Thoracic aorta endothelial cell (primary cell): ENCODE measurements around the gene ZFP3. TPM values are rescaled to one million over a fixed set of nuclear protein-coding genes. Genes with fewer than 3 reads are reported as not detected.

Source experiments
- small RNA-seq: library from RNA; depleted of rRNA; stranded (forward); fragments of <200 nt; gene quantifications from one replicate; pipeline ENCODE3, GENCODE V24; 2012
- total RNA-seq: library from RNA; depleted of rRNA; stranded (reverse); fragments of >200 nt; gene quantifications from 2 replicates; pipeline ENCODE4 v1.2.3, GENCODE V29; 2012

ZFP3 gene
- total RNA-seq: 1.7 and 2.4 TPM in 2 replicates

DNA sequence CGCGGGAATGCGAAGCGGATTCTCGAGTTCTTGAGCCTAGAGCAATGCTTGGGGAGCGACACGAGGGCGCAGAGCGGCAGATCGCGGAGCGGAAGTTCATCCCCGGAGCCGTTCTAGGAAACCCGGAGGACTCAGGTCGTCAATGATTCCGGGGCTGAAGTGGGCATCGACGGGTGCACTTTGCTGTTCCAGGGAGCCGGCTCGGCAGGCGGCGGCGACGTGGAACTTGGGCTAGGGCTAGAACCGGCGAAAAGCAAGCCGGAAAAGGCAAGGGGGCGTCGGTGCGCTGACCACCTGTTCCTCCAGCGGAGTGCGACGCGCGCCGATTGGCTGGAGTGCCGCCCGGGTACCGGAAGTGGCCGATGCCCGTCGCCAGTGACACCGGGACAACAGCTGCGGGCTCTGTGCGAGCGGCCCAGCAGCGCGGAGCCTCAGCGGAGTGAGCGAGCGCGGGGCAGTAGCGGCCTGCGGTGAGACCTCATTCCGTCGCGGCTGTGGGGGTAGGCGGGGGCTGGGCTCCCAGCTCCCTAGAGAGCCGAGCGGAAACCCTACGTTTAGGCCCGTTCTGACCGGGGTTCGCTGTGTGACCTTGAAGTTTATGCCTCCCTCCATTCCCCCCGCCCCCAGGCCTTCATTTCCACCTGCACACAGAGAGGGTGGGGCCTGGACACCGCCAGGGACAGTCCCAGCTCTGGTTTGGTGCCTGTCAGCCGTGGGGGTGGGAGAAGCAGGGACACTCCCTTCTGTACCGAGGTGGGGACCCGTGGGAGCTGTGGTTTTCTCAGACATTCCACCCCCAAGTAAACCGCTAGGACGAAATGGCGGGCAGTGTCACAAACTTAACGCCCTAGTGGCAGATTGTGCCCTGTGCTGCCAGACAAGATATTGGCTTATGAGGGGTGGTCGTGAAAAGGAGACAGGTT is at the start of gene ZFP3:
TSS of gene ZFP3 (plus strand) at position 362 of the 923 bp plus-strand sequence. CDS start 13,038 bp downstream, outside the sequence.

DNA sequence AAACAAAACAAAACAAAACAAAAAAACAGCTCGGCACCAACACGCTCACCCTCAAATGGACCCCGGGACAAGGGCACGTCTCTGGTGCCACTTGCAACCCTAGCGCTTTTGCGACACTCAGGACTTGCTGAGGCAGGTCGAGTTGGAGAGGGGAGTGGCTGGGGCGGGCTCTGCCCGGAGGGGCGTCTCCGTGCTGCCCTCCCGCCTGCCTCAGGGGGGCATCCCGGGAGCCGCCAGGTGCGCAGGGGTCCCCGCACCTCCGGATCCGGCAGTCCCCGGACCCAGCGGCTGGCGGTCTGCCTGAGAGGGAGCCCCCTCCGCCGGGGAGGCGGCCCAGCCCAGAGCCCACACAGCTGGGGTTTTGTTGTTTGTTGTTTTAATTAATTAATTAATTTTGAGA is 43.0 kb upstream of the ZFP3 start, which contains the start of gene SLC52A1:
TSS of gene SLC52A1 (minus strand) at position 112 of the 400 bp plus-strand sequence. CDS start 820 bp downstream, outside the sequence.

GRCh38 chr17:5111402-5112204 is 33.3 kb downstream of the ZFP3 start, which contains the start of gene ZNF232:
Gene ZNF232, minus strand, starts transcription at chr17:5111878. Its CDS starts 56 bp downstream, at chr17:5111822.

DNA sequence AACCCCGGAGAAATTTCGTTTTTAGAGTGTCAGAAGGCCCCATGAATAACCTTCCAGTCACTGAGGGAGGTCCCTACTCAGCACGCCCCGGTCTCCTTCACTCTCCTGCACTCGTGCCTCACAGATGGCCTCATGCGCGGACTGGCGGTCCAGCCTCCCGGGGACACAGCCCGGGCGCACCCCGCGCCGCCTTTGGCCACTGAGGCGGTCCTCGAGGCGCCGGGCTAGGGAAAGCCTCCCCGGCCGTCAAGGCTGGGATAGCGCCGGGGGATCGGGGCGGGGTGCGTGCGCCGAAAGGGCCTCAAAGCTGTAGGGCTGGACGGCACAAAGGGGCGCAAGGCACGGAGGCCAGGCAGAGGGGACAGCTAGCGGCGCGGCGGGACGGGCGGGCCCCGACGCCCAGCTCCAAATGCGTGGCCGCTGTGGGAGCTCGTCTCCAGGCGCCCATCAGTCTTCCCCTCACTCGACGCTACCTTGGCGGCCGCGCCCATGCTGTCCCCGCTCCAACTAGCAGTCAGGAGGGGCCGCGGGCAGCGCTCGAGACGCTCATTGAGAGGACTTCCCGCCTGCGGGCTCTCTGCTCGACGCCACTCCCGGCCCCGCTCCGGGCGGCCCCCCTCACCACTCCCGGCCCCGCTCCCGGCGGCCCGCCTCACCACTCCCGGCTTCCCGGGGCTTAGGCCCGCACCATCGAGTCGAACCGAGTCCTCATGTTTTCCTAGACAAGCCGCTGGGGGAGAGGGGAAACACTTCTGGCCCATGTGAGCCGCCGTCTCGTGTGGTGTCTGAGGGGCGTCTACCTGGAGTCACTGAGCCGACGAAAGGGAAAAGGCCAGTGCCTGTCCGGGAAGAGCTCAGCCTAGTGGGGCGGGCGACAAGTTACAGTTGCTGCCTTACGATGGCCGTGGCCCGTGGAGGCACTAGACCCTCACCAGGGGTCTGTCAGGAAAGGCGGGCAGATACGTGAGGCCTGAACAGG is 37.7 kb downstream of the ZFP3 start, which contains the start of gene USP6:
TSS of gene USP6 (plus strand) at position 360 of the 979 bp plus-strand sequence. CDS start 14,336 bp downstream, outside the sequence.

Small RNAs within 50 kb of the gene (small RNA-seq; reads per million reads assigned to genes)
- not detected for gene AC012146.4

Other genes starting within 250 kb of the ZFP3 start
- 41.5 and 49.9 TPM in 2 replicates for gene MINK1, start 245.1 kb upstream of the ZFP3 start, total RNA-seq
- 0.50 and 0.80 TPM in 2 replicates for gene C17orf107, start 178.9 kb upstream of the ZFP3 start, total RNA-seq
- 0.13 and 0.43 TPM in 2 replicates for gene CHRNE, start 175.4 kb upstream of the ZFP3 start, total RNA-seq
- gene GP1BA, start 146.2 kb upstream of the ZFP3 start, total RNA-seq: not detected in 2 replicates
- 43.7 and 45.5 TPM in 2 replicates for gene SLC25A11, start 138.4 kb upstream of the ZFP3 start, total RNA-seq
- gene RNF167, start 138.2 kb upstream of the ZFP3 start, total RNA-seq: 25.3 and 26.6 TPM in 2 replicates
- gene PFN1, start 129.9 kb upstream of the ZFP3 start, total RNA-seq: 587 and 743 TPM in 2 replicates
- gene ENO3, start 127.3 kb upstream of the ZFP3 start, total RNA-seq: 1.6 and 2.4 TPM in 2 replicates
- gene SPAG7, start 110.7 kb upstream of the ZFP3 start, total RNA-seq: 33.9 and 43.0 TPM in 2 replicates
- 14.4 and 18.5 TPM in 2 replicates for gene CAMTA2, start 90.8 kb upstream of the ZFP3 start, total RNA-seq
- gene INCA1, start 80.9 kb upstream of the ZFP3 start, total RNA-seq: 0.22 and 0.27 TPM in 2 replicates
- 86.4 and 132 TPM in 2 replicates for gene KIF1C, start 80.5 kb upstream of the ZFP3 start, total RNA-seq
- 0.07 TPM in 1 of 2 replicates, not detected in the other for gene SLC52A1, start 43.0 kb upstream of the ZFP3 start, total RNA-seq
- 6.7 and 7.7 TPM in 2 replicates for gene ZNF232, start 33.4 kb downstream of the ZFP3 start, total RNA-seq
- gene USP6, start 37.6 kb downstream of the ZFP3 start, total RNA-seq: under 0.01 TPM in 1 of 2 replicates, not detected in the other
- 5.2 and 6.7 TPM in 2 replicates for gene ZNF594, start 113.4 kb downstream of the ZFP3 start, total RNA-seq
- gene SCIMP, start 156.4 kb downstream of the ZFP3 start, total RNA-seq: not detected in 2 replicates
- 59.4 and 66.9 TPM in 2 replicates for gene RABEP1, start 203.8 kb downstream of the ZFP3 start, total RNA-seq